ENCODE data around the gene LRRC66.

LRRC66 gene

GRCh38 chr4:52019936-52020657 is at the start of gene LRRC66:
TSS of gene LRRC66 (minus strand) at chr4:52020363. CDS start at chr4:52017613, 2,750 bp downstream.
- DNase-seq (ENCODE audit: low read depth) = no peak

DNA sequence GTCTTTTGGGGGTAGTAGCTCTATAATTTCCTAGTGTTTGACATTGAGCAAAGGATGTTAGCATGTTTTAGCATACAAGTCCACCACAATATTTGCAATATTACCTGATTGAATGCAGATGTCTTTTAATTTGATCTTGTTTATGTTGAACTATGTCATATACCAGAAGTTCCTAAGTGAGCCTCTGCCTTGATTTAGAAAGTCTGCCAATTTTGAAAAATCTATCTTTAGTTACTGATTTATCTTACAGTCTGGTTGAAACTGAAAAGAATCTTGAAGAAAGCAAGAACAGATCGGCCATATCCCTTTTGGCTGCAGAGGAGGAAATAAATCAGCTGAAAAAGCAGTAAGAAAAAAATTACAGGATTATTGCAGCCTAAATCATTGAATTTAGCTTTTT is 49.4 kb upstream of the LRRC66 start:
- no peak for DNase-seq (ENCODE audit: low read depth)

DNA sequence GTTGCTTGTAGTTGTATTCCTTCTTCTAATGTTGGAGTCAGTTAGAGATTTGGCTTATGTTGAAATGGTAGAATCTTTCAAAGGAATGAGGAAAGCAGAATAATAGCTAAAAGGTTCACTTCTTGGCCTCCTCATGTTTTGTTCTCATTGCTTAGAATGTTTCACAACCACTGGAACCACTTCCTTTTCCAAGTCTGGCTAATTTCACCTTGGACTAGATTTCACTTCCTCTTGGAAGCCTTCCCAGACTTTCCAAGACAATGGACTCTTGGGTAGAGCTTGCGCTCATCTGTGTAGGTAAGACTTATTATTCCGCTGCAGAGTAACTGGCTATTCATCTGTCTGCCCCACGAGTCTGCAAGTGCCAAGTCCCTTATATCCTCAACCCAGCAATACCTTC is 39.2 kb upstream of the LRRC66 start:
- no peak for DNase-seq (ENCODE audit: low read depth)

GRCh38 chr4:52058275-52058674 is 38.1 kb upstream of the LRRC66 start:
- no peak for DNase-seq (ENCODE audit: low read depth)

DNA sequence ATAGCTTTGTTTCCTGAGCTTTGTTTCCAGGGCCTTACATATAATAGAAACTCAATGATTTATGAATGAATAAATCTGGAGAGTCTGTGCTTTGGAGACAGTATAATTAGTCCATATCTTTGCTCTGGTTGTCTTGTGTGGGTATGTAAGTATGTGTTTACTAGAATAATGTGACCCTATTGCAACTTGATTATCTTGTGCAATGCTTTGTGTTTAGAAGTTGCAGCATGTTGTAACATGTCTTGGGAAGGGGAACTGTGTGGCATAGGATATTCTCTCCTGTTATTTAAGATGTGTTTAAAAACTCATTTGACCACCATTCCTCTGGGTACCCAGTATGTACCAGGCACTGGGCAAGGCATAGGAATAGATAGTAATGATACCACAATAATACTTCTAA is 37.0 kb upstream of the LRRC66 start:
- no peak for DNase-seq (ENCODE audit: low read depth)

DNA sequence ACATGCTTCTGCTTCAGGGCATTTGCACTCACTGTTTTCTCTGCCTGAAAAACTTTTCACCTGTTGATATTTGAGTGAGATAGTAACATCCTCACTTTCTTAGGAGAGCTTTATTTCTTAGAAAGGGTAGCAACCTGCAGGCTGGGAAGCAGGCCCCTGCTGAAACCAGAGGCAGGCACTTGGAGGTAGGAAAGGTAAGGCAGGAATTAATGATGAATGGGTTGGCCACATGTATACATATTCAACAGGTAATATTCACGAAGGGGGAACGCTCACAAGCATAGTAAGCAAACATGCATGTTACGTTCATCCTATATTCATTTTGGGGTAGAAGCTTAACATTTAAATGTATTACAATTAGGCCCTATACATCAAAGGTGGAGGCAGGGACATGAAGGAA is 34.1 kb upstream of the LRRC66 start:
- no peak for DNase-seq (ENCODE audit: low read depth)

- no peak for DNase-seq (ENCODE audit: low read depth)
Observed at GRCh38 chr4:52052475-52052780, 32.3 kb upstream of the LRRC66 start.

DNA sequence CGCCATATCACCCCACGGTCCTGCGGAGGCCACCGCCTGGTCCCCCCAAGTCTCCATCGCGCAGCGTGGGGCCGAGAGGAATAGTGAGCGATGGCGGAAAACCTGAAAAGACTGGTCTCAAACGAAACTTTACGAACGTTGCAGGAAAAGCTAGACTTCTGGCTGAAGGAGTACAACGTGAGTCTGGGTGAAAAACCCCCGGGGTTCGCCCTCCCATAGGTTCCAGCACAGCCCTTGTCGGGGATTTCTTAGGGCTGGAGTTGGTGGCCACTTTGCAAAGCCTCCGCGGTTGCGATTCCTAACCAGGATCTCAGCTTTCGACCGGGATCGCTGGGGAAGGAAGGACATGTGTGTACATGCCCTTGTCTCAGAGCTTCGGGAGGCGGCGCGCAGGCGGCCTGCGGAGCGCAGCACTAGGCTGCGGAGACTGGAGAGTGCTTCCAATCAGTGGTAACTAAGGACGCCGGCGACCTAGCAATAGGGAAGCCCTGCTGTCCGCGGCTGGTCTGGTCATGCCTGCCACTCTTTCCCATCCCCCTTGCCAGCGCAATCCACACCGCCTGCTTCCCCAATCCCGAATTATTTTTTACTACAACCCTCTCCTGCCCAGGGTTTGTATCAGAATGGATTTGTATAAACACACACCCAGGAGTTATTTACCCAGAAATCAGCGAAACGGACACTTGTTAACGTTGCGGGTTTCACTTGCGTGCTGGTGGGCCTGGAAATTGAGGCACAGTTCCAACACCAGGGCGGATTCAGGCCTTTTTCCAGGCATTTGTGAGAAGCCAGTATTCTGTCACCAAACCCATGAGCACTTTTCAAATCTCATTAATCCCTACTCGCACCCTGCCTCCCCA is 31.7 kb upstream of the LRRC66 start:
- peak; percentile 73 for DNase-seq (ENCODE audit: low read depth)

GRCh38 chr4:52051213-52051614 is 31.1 kb upstream of the LRRC66 start, which contains the start of gene SPATA18:
TSS of gene SPATA18 (plus strand) at chr4:52051304. CDS start at chr4:52051705, 401 bp downstream.
- no peak for DNase-seq (ENCODE audit: low read depth)

DNA sequence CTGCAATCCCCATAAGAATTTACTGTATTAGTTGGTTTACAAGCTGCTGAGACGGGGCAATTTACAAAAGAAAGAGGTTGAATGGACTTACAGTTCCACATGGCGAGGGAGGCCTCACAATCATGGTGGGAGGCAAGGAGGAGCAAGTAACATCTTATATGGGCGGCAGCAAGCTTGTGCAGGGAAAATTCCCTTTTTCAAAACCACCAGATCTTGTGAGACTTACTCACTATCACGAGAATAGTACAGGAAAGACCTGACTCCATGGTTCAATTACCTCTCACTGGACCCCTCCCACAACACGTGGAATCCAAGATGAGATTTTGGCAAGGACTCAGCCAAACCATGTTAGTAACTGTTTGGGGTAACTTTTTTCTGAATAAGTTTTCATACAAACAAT is 29.1 kb upstream of the LRRC66 start:
- no peak for DNase-seq (ENCODE audit: low read depth)

DNA sequence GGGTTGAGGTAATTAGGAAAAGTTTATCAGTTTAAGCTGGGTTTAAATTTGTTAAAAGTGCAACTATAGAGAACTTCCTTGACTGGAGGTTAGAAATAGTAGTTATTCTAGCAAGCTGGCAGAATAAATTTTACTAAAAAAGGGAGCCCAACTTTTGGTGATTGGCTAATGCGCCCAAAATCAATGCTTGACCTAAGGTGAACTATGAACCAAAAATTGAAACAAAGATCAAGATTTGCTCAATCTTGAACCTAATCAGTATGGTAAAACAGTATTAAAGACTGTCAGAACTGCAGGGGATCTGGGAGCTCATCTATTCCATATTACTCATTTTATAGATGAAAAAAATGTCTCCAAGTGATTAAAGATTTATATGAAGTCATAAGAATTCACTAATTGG is 24.9 kb upstream of the LRRC66 start:
- DNase-seq (ENCODE audit: low read depth) = no peak

- no peak for DNase-seq (ENCODE audit: low read depth)
Observed at GRCh38 chr4:52038103-52038912, 18.1 kb upstream of the LRRC66 start, which contains the start of gene SGCB. TSS of gene SGCB (minus strand) at chr4:52038299. CDS start at chr4:52038259, 40 bp downstream.

GRCh38 chr4:52037689-52038102 is 17.5 kb upstream of the LRRC66 start:
- DNase-seq (ENCODE audit: low read depth) = no peak

DNA sequence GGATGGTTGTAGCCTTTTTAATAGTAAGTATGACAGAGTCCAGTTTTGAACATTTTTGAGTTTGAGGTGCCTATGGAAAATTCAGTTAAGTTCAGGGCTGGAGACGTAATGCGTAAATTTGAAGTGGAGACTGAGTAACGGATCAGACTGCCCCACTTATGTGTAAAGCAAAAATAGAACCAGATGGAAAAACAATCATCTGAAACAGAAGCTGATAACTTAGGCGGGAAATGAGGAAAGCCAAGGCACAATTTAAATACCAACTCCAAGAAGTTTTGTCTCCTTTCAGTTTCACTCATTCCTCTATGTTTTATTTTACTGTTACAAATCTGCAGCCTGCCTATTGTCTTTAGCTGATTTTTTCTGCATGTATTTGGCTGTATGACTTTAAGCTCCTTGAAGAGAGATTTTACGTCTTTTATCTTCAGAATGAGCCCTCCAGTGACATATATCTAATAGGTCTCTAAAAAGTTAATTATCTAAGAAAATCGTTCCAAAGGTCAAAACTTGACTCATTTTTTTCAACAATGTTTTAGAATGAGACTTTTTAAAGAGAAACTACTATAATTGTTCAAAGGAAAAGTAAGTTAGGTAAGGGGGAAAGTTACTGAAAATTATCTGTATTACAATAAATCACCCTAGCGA is 16.8 kb upstream of the LRRC66 start:
- no peak for DNase-seq (ENCODE audit: low read depth)

- DNase-seq (ENCODE audit: low read depth) = no peak
Observed at GRCh38 chr4:52035190-52035589, 15.0 kb upstream of the LRRC66 start.

GRCh38 chr4:52032005-52032404 is 11.8 kb upstream of the LRRC66 start:
- DNase-seq (ENCODE audit: low read depth) = no peak

- peak; percentile 49 for DNase-seq (ENCODE audit: low read depth)
Observed at GRCh38 chr4:52028970-52029369, 8.8 kb upstream of the LRRC66 start.

- no peak for DNase-seq (ENCODE audit: low read depth)
Observed at GRCh38 chr4:52017814-52018213, 2.3 kb downstream of the LRRC66 start.

DNA sequence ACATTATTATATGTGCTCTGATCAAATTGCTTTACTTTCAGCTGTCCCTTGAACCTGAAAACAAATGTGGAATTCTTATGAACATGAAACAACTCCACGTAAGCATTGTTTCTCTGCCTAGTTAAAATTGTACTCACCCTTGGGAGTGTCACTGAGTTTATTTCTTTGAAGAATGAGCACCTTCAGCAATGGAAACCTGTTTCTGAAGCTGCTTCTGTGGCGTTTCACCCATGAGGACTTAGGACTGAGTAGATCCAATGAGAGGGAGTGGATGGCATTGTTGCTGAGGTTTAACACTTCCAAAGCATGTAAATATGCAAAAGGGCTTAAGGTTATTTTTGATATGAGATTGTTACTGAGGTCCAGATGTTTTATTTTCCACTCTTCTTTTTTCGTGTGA is 3.2 kb downstream of the LRRC66 start:
- DNase-seq (ENCODE audit: low read depth) = no peak

DNA sequence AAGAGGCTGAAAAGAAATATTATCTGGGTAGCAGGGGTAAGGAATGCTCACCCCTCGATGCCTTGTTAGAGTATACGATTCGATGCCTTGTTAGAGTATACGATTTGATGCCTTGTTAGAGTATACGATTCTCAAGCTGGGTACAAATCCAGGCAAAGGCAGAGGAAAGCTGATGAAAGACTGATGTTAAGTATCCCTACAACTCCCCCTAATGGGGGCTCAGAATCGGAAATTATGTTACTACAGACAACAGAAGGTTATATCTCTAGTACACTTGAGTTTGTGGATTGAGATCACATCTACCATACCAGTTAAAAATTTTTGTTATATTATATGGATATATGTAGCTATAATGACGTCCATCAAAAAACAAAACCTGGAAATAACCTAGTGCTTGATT is 4.8 kb downstream of the LRRC66 start:
- no peak for DNase-seq (ENCODE audit: low read depth)

DNA sequence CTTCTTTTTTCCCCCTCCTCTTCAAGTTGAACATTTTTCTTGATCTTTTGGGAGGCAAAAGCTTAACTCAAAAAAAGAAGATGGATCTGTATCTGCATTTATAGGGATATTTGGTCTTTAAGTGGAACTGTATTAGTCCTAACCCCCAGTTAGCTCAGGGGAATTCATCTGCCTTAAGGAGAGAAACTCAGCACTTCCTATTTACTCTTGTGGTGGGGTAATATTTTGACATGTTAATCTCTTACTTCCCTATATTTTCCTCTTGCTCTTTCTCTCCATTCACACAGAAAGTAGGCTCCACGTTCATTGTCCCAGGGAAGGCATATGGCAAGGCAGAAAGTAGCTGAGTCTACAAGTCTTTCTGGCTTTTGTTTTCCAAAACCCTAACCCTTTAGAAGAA is 5.3 kb downstream of the LRRC66 start:
- no peak for DNase-seq (ENCODE audit: low read depth)

DNA sequence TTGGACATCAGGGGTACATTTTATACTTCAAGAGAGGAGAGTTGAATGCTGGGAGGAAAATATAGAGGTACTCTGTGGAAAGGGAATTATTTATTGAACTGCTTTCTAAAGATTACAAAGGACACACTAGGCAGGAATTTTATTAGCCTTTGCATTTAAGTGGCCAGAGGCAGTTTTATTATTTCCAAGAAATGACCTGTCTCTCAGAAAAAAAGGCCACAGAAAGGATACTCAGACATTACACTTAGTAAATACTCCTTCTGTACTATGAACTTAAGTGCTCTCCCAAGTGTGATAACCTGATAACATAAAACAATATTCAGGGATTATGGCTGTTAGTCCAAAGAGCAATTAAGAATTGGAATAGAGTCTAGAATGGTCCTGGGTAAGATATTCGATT is 7.5 kb downstream of the LRRC66 start:
- DNase-seq (ENCODE audit: low read depth) = no peak
